Glutamatergic neuron (in vitro differentiated cells): ENCODE measurements around the gene STRIP1. TPM values are rescaled to one million over a fixed set of nuclear protein-coding genes. Genes with fewer than 3 reads are reported as not detected.

Source experiments
- DNase-seq: peaks from one replicate; pipeline ENCODE4 v3.0.0; 2022
- H3K27ac Mint-ChIP-seq: one replicate; pipeline ENCODE4 v1.8.0; 2020; ENCODE audit warnings: mild to moderate bottlenecking, mixed read lengths, inconsistent platforms; ENCODE audit not compliant: unreplicated experiment
- H3K27me3 Mint-ChIP-seq: one replicate; pipeline ENCODE4 v1.8.0; 2020; ENCODE audit warnings: mild to moderate bottlenecking, moderate library complexity, mixed read lengths, inconsistent platforms; ENCODE audit not compliant: unreplicated experiment
- H3K36me3 Mint-ChIP-seq: one replicate; pipeline ENCODE4 v1.8.0; 2020; ENCODE audit warnings: mild to moderate bottlenecking, mixed read lengths, inconsistent platforms; ENCODE audit not compliant: unreplicated experiment
- H3K4me1 Mint-ChIP-seq: one replicate; pipeline ENCODE4 v1.8.0; 2020; ENCODE audit warnings: mild to moderate bottlenecking, low read depth, mixed read lengths, inconsistent platforms; ENCODE audit not compliant: unreplicated experiment
- H3K4me3 Mint-ChIP-seq: one replicate; pipeline ENCODE4 v1.8.0; 2020; ENCODE audit warnings: mild to moderate bottlenecking, mixed read lengths, inconsistent platforms; ENCODE audit not compliant: unreplicated experiment
- H3K9me3 Mint-ChIP-seq: one replicate; pipeline ENCODE4 v1.8.0; 2020; ENCODE audit warnings: mild to moderate bottlenecking, moderate library complexity, mixed read lengths, inconsistent platforms; ENCODE audit not compliant: unreplicated experiment
- long read RNA-seq: library from polyadenylated mRNA; unstranded; transcript quantifications from one replicate; pipeline ENCODE4 v2.0.0, GENCODE V29; 2020; ENCODE audit not compliant: unreplicated experiment
- total RNA-seq: library from RNA; stranded (reverse); fragmentation: NEBNext Ultra II Directional; extraction: Animal tissue kit (Norgen Biotek cat#: 25700); gene quantifications from one replicate; pipeline ENCODE4 v1.2.1, GENCODE V29; 2021; ENCODE audit not compliant: unreplicated experiment
- TF ChIP-seq, protein P1 (sequence below): fragments of 200-600 bp; sonication (generic); IDR thresholded peaks from one replicate; pipeline ENCODE4 v1.5.0; 2021; ENCODE audit not compliant: partially characterized antibody, unreplicated experiment

Gene STRIP1
- 90.2 TPM for total RNA-seq
- long read RNA-seq, transcript STRIP1-201 (21 exons, 3,265 nt) = major isoform, 9 of 20 reads
- long read RNA-seq, partial matches to known transcripts = 8 of 20 reads
- long read RNA-seq, other reads (novel, unspliced or antisense) = 3 of 20 reads

- Mint-ChIP-seq H3K27me3 (no peaks in the 10 kb centered on the region), H3K4me3 (peak within 1 kb of the TSS; percentile 98), H3K36me3 (no peaks in the 10 kb centered on the region), H3K4me1 (peaks cover 11% of the 10 kb centered on the region), H3K9me3 (peaks cover 3% of the 10 kb centered on the region), H3K27ac (peak within 1 kb of the TSS; percentile 94)
- TF ChIP-seq, protein P1, sequence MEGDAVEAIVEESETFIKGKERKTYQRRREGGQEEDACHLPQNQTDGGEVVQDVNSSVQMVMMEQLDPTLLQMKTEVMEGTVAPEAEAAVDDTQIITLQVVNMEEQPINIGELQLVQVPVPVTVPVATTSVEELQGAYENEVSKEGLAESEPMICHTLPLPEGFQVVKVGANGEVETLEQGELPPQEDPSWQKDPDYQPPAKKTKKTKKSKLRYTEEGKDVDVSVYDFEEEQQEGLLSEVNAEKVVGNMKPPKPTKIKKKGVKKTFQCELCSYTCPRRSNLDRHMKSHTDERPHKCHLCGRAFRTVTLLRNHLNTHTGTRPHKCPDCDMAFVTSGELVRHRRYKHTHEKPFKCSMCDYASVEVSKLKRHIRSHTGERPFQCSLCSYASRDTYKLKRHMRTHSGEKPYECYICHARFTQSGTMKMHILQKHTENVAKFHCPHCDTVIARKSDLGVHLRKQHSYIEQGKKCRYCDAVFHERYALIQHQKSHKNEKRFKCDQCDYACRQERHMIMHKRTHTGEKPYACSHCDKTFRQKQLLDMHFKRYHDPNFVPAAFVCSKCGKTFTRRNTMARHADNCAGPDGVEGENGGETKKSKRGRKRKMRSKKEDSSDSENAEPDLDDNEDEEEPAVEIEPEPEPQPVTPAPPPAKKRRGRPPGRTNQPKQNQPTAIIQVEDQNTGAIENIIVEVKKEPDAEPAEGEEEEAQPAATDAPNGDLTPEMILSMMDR = no peak
- DNase-seq = peak; percentile 88
These were observed at the start of gene STRIP1 for GRCh38 chr1:110034451-110035235. Gene STRIP1, plus strand, starts transcription at chr1:110034624. Its CDS starts 14 bp downstream, at chr1:110034638.

DNA sequence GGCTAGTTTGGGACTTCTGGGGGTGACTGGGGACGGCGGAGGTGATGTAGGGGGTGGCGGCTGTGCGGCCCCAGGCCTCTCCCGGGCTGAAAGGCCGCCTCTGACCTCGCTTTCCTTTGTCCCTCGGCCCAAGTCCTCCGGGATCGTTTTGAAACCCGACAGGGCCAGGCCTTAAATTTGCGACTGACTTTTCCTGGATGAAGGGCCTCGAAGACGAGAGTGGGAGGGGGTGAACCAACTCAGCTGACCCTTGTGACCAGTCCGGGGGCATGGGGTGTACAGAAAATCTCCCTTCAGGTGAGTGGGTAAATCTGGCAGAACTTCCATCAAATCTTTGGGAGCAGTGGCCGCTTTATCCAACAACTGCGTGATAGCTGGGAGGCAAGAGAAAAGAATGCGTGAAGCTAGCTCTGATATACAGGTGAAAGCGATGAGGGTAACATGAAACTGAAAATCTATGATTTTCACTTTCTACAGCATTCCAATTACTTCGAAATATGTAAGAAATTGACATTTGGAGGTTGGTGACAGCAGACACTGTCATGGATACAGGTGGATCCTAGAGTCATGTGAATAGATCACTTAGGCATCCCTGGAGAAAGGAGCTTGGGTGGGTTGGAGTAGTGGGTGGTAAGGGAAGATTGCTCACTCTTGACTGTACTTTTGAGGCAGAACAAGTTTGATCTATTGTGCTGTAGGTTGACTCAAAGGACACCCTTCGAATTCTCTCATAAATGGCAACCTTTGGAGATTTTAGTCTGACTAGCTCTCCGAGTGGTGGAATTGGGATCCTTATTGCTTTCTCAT, 49.0 kb upstream of the STRIP1 start:
- TF ChIP-seq, protein P1 = no peak
- H3K4me3 Mint-ChIP-seq = peak overlapping the region; percentile 99
- no peak for DNase-seq
- H3K4me1 Mint-ChIP-seq = peaks cover 12% of the 10 kb centered on the region
- peak overlapping the region; percentile 97 for H3K27ac Mint-ChIP-seq
- peaks cover 14% of the 10 kb centered on the region for H3K9me3 Mint-ChIP-seq
- peaks cover 6% of the 10 kb centered on the region for H3K27me3 Mint-ChIP-seq
- no peaks in the 10 kb centered on the region for H3K36me3 Mint-ChIP-seq

GRCh38 chr1:109986054-109986444, 48.4 kb upstream of the STRIP1 start:
- peak overlapping the region; percentile 99 for H3K4me3 Mint-ChIP-seq
- H3K27ac Mint-ChIP-seq = peak overlapping the region; percentile 97

DNA sequence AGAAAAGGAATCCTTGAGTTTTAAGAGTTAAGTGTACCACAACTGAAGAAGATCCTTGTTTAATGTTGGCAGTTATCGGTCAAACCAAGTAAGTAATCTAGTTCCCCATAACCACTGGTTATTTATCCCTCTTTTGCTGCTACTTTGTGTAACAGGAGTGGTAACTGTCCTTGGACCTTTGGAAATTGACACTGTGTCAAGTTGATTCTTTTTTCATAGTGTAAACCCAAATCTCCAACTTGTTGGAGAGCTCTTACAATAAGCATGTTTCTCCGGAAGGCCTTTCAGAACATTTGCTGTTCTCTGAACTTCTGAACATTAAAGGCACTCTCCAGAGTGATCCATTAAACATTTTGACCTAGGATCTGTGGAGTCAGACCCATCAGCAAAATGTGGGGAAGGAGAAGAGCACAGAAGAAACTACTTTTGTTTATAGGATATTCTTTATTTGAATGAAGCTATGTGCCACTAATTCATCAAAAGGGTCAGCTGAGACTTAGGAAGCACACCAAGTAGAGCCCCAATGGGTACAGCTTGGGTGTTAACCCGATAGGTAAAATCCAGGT, 46.0 kb upstream of the STRIP1 start:
- Mint-ChIP-seq H3K9me3 (peaks cover 8% of the 10 kb centered on the region), H3K36me3 (no peaks in the 10 kb centered on the region), H3K27me3 (peaks cover 6% of the 10 kb centered on the region), H3K4me3 (no peak overlapping the region), H3K27ac (no peak overlapping the region), H3K4me1 (peaks cover 15% of the 10 kb centered on the region)
- TF ChIP-seq, protein P1 = no peak
- DNase-seq = no peak

More at GRCh38 chr1:109986054-109986444, 48.4 kb upstream of the STRIP1 start:
- no peak for DNase-seq
- no peaks in the 10 kb centered on the region for H3K36me3 Mint-ChIP-seq
- peaks cover 12% of the 10 kb centered on the region for H3K4me1 Mint-ChIP-seq
- TF ChIP-seq, protein P1 = no peak
- peaks cover 14% of the 10 kb centered on the region for H3K9me3 Mint-ChIP-seq
- H3K27me3 Mint-ChIP-seq = peaks cover 6% of the 10 kb centered on the region
